H1 (cell line): Measurements from ENCODE around the gene RSBN1.

Experiments used
- ATF2 ChIP-seq: IDR thresholded peaks from 2 replicates; pipeline ENCODE4 v1.6.1; 2012; ENCODE audit warnings: low read length, inconsistent platforms
- CTCF ChIP-seq, 3 experiments: IDR thresholded peaks; 1 replicate in 2 of 3; 2 replicates in 1 of 3; pipeline versions ENCODE4 v1.5.1 to v1.6.1; 2011; ENCODE audit warnings: low read length in 3 of 3, mild to moderate bottlenecking in 3 of 3, inconsistent platforms in 2 of 3, low read depth in 1 of 3, moderate library complexity in 1 of 3; ENCODE audit not compliant: insufficient read depth in 1 of 3; ENCODE audit errors: control extremely low read depth in 1 of 3
- EP300 ChIP-seq, 2 experiments: IDR thresholded peaks; 1 replicate in 1 of 2; 2 replicates in 1 of 2; pipeline ENCODE4 v1.6.1; 2011 to 2012; ENCODE audit warnings: low read depth in 2 of 2, low read length in 2 of 2, mild to moderate bottlenecking in 2 of 2, borderline replicate concordance in 1 of 2, inconsistent platforms in 1 of 2, moderate library complexity in 1 of 2
- FOSL1 ChIP-seq: IDR thresholded peaks from 2 replicates; pipeline ENCODE4 v1.6.1; 2011; ENCODE audit warnings: mild to moderate bottlenecking, low read depth, low read length, moderate library complexity; ENCODE audit not compliant: insufficient read depth
- GTF2F1 ChIP-seq: IDR thresholded peaks from 2 replicates; pipeline ENCODE4 v1.6.1; 2012; ENCODE audit warnings: low read depth, low read length, improper control_type of control experiment, borderline replicate concordance
- HDAC6 ChIP-seq: IDR thresholded peaks from one replicate; pipeline ENCODE4 v1.7.1; 2012; ENCODE audit warnings: low read depth, mild to moderate bottlenecking, inconsistent platforms, low read length, moderate library complexity
- JUN ChIP-seq: IDR thresholded peaks from 2 replicates; pipeline ENCODE4 v1.6.1; 2011; ENCODE audit warnings: low read depth, mild to moderate bottlenecking, improper control_type of control experiment, low read length
- MAFK ChIP-seq: IDR thresholded peaks from 2 replicates; pipeline ENCODE4 v1.6.1; 2012; ENCODE audit warnings: low read depth, mild to moderate bottlenecking, improper control_type of control experiment, low read length
- MAX ChIP-seq: IDR thresholded peaks from 2 replicates; pipeline ENCODE4 v1.6.1; 2012; ENCODE audit warnings: inconsistent platforms
- POLR2A ChIP-seq, 2 experiments: IDR thresholded peaks; 1 replicate in 1 of 2; 2 replicates in 1 of 2; pipeline ENCODE4 v1.6.1; 2011; ENCODE audit warnings: low read depth in 2 of 2, low read length in 2 of 2, mild to moderate bottlenecking in 2 of 2; ENCODE audit errors: control extremely low read depth in 1 of 2
- POLR2AphosphoS5 ChIP-seq: IDR thresholded peaks from 2 replicates; pipeline ENCODE4 v1.6.1; 2011; ENCODE audit warnings: low read depth, low read length
- RFX5 ChIP-seq: IDR thresholded peaks from 2 replicates; pipeline ENCODE4 v1.6.1; 2011; ENCODE audit warnings: low read depth, low read length, improper control_type of control experiment, borderline replicate concordance
- SP2 ChIP-seq: IDR thresholded peaks from 2 replicates; pipeline ENCODE4 v1.6.1; 2012; ENCODE audit warnings: mild to moderate bottlenecking, low read length, inconsistent platforms

GRCh38 chr1:113777561-113777960 lies 34.7 kb downstream of the RSBN1 start:
- TF ChIP-seq HDAC6: no peak
- TF ChIP-seq EP300 (IDR thresholded peaks at IDR 0.05; ENCODE audit: borderline replicate concordance in 1 of 2, low read depth in 2 of 2, low read length in 2 of 2): no peak
- no peak for TF ChIP-seq FOSL1
- no peak for TF ChIP-seq POLR2AphosphoS5
- no peak for TF ChIP-seq CTCF (IDR thresholded peaks at IDR 0.05; ENCODE audit: control extremely low read depth in 1 of 3, insufficient read depth in 1 of 3, low read depth in 1 of 3, low read length in 3 of 3)
- no peak for TF ChIP-seq POLR2A (IDR thresholded peaks at IDR 0.05; ENCODE audit: control extremely low read depth in 1 of 2, low read depth in 2 of 2, low read length in 2 of 2)
- TF ChIP-seq JUN: no peak
- TF ChIP-seq SP2: no peak
- TF ChIP-seq MAX: no peak
- TF ChIP-seq ATF2: no peak
- TF ChIP-seq RFX5: no peak
- TF ChIP-seq GTF2F1: no peak
- TF ChIP-seq MAFK: no peak
